HepG2 (cell line): ENCODE results near the gene CIART.

Source experiments
- CEBPB ChIP-seq: IDR thresholded peaks from 2 replicates; pipeline ENCODE4 v1.6.1; 2011; ENCODE audit warnings: low read depth, low read length, improper control_type of control experiment, borderline replicate concordance
- CENPT ChIP-seq: sonication (generic); formaldehyde crosslinking; IDR thresholded peaks from 2 replicates; pipeline ENCODE4 v1.8.0; 2022; ENCODE audit warnings: low read depth, mild to moderate bottlenecking, moderate library complexity, missing genetic modification reagents
- HCFC1 ChIP-seq: fragments of 150-350 bp; IDR thresholded peaks from 2 replicates; pipeline ENCODE4 v1.6.1; 2014; ENCODE audit warnings: low read depth, low read length
- NFE2L2 ChIP-seq: fragments of 150-350 bp; IDR thresholded peaks from 2 replicates; pipeline ENCODE4 v1.6.1; 2014; ENCODE audit warnings: low read length
- SAFB2 ChIP-seq: sonication (generic); formaldehyde crosslinking; IDR thresholded peaks from 2 replicates; pipeline ENCODE4 v1.5.1; 2020; ENCODE audit warnings: missing genetic modification reagents, low read depth, mild to moderate bottlenecking, borderline replicate concordance
- SUZ12 ChIP-seq: fragments of 150-350 bp; IDR thresholded peaks from 2 replicates; pipeline ENCODE4 v1.6.1; 2014; ENCODE audit warnings: low read depth, low read length
- ZBTB33 ChIP-seq: sonication (generic); formaldehyde crosslinking; IDR thresholded peaks from 2 replicates; pipeline ENCODE4 v1.4.0; 2020; ENCODE audit warnings: missing genetic modification reagents
- ZNF607 ChIP-seq: sonication (generic); formaldehyde crosslinking; IDR thresholded peaks from 2 replicates; pipeline ENCODE4 v1.5.1; 2020; ENCODE audit warnings: missing genetic modification reagents, mild to moderate bottlenecking, borderline replicate concordance
- ZSCAN21 ChIP-seq: sonication (generic); formaldehyde crosslinking; IDR thresholded peaks from 2 replicates; pipeline ENCODE4 v1.8.0; 2022; ENCODE audit warnings: mild to moderate bottlenecking, missing genetic modification reagents, moderate library complexity, borderline replicate concordance
- TF ChIP-seq, protein P1 (sequence below): sonication (generic); formaldehyde crosslinking; IDR thresholded peaks from 2 replicates; pipeline ENCODE4 v1.5.0; 2020; ENCODE audit warnings: missing genetic modification reagents, mild to moderate bottlenecking, borderline replicate concordance
- TF ChIP-seq, protein P2 (sequence below): sonication (generic); formaldehyde crosslinking; IDR thresholded peaks from 2 replicates; pipeline ENCODE4 v1.5.0; 2020; ENCODE audit warnings: mild to moderate bottlenecking, missing genetic modification reagents, moderate library complexity
- TF ChIP-seq, protein P3 (sequence below), 2 experiments: sonication (generic) in 1 of 2; formaldehyde crosslinking in 1 of 2; IDR thresholded peaks; 2 replicates each; pipeline versions ENCODE4 v1.4.0 to v1.6.1; 2018 to 2020; ENCODE audit warnings: missing genetic modification reagents in 2 of 2, borderline replicate concordance in 1 of 2, low read depth in 1 of 2, mild to moderate bottlenecking in 1 of 2, missing biosample characterization in 1 of 2

DNA sequence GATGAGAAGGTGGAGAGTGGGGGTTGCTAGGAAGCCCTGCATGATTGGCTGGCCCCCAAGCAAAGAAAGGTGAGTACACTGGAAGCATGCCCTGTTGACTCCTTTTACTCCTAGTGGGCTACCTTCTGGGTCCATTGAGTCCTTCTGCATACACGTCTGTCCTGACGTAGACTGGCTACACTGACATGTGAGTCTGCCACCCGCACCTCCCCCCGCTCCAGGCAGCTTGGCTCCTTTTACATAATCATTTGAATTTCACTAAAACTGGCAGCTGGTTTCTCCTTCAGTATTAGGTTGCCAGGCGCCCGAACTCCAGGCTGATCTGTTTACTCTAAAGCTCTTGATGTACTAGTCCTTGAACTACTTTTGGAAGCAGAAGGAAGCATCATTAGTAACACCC, 20.0 kb downstream of the CIART start:
- TF ChIP-seq, protein P1, sequence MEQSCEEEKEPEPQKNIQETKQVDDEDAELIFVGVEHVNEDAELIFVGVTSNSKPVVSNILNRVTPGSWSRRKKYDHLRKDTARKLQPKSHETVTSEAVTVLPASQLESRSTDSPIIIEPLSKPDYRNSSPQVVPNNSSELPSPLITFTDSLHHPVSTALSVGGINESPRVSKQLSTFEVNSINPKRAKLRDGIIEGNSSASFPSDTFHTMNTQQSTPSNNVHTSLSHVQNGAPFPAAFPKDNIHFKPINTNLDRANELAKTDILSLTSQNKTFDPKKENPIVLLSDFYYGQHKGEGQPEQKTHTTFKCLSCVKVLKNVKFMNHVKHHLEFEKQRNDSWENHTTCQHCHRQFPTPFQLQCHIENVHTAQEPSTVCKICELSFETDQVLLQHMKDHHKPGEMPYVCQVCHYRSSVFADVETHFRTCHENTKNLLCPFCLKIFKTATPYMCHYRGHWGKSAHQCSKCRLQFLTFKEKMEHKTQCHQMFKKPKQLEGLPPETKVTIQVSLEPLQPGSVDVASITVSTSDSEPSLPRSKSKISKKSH (CRISPR knock-in tag) = no peak
- TF ChIP-seq, protein P2, sequence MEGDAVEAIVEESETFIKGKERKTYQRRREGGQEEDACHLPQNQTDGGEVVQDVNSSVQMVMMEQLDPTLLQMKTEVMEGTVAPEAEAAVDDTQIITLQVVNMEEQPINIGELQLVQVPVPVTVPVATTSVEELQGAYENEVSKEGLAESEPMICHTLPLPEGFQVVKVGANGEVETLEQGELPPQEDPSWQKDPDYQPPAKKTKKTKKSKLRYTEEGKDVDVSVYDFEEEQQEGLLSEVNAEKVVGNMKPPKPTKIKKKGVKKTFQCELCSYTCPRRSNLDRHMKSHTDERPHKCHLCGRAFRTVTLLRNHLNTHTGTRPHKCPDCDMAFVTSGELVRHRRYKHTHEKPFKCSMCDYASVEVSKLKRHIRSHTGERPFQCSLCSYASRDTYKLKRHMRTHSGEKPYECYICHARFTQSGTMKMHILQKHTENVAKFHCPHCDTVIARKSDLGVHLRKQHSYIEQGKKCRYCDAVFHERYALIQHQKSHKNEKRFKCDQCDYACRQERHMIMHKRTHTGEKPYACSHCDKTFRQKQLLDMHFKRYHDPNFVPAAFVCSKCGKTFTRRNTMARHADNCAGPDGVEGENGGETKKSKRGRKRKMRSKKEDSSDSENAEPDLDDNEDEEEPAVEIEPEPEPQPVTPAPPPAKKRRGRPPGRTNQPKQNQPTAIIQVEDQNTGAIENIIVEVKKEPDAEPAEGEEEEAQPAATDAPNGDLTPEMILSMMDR (CRISPR knock-in tag) = no peak
- no peak for TF ChIP-seq HCFC1
- TF ChIP-seq NFE2L2 = no peak
- no peak for TF ChIP-seq CENPT
- no peak for TF ChIP-seq SUZ12
- TF ChIP-seq SAFB2 (CRISPR knock-in tag) = no peak
- TF ChIP-seq ZBTB33 (CRISPR knock-in tag) = no peak
- no peak for TF ChIP-seq CEBPB
- no peak for TF ChIP-seq ZSCAN21 (CRISPR knock-in tag)
- TF ChIP-seq ZNF607 = no peak
- TF ChIP-seq, protein P3, sequence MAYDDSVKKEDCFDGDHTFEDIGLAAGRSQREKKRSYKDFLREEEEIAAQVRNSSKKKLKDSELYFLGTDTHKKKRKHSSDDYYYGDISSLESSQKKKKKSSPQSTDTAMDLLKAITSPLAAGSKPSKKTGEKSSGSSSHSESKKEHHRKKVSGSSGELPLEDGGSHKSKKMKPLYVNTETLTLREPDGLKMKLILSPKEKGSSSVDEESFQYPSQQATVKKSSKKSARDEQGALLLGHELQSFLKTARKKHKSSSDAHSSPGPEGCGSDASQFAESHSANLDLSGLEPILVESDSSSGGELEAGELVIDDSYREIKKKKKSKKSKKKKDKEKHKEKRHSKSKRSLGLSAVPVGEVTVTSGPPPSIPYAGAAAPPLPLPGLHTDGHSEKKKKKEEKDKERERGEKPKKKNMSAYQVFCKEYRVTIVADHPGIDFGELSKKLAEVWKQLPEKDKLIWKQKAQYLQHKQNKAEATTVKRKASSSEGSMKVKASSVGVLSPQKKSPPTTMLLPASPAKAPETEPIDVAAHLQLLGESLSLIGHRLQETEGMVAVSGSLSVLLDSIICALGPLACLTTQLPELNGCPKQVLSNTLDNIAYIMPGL (CRISPR knock-in tag; IDR thresholded peaks at IDR 0.05; ENCODE audit: borderline replicate concordance in 1 of 2, low read depth in 1 of 2) = no peak
